Neural progenitor cell (in vitro differentiated cells): ENCODE data around the gene DHRS11. TPM values are rescaled to one million over a fixed set of nuclear protein-coding genes. Genes with fewer than 3 reads are reported as not detected.

ENCODE experiments used
- DNase-seq: peaks from one replicate; pipeline ENCODE4 v3.0.0-alpha.2; 2016; ENCODE audit warnings: low spot score
- H2AFZ ChIP-seq: fragments of 200-600 bp; sonication (generic); replicated peaks from 2 replicates; pipeline ENCODE4 v1.6.1; 2016; ENCODE audit warnings: antibody characterized with exemption
- H3F3A ChIP-seq: fragments of 200-600 bp; sonication (generic); 2 replicates; pipeline ENCODE4 v1.6.1; 2016; ENCODE audit warnings: antibody characterized with exemption, low read depth
- H3K27ac ChIP-seq: fragments of 200-600 bp; sonication (generic); 2 replicates; pipeline ENCODE4 v1.5.1; 2016; ENCODE audit warnings: mild to moderate bottlenecking
- H3K27me3 ChIP-seq: fragments of 200-600 bp; sonication (generic); 2 replicates; pipeline ENCODE4 v1.6.1; 2016; ENCODE audit warnings: mild to moderate bottlenecking, moderate library complexity
- H3K36me3 ChIP-seq: fragments of 200-600 bp; sonication (generic); 2 replicates; pipeline ENCODE4 v1.5.1; 2016
- H3K4me1 ChIP-seq: fragments of 200-600 bp; sonication (generic); 2 replicates; pipeline ENCODE4 v1.6.1; 2016; ENCODE audit warnings: mixed run types
- H3K4me2 ChIP-seq: fragments of 200-600 bp; sonication (generic); 2 replicates; pipeline ENCODE4 v1.6.1; 2016
- H3K4me3 ChIP-seq: fragments of 200-600 bp; sonication (generic); 2 replicates; pipeline ENCODE4 v1.5.1; 2016
- H3K79me2 ChIP-seq: fragments of 200-600 bp; sonication (generic); 2 replicates; pipeline ENCODE4 v1.6.1; 2016; ENCODE audit warnings: low read depth
- H3K9ac ChIP-seq: fragments of 200-600 bp; sonication (generic); 2 replicates; pipeline ENCODE4 v1.6.1; 2016
- H3K9me3 ChIP-seq: fragments of 200-600 bp; sonication (generic); 2 replicates; pipeline ENCODE4 v1.5.1; 2016; ENCODE audit warnings: low read depth
- H4K20me1 ChIP-seq: fragments of 200-600 bp; sonication (generic); 2 replicates; pipeline ENCODE4 v1.6.1; 2016; ENCODE audit warnings: low read depth
- H3K27ac Mint-ChIP-seq: 3 replicates; pipeline ENCODE4 v1.8.0; 2021; ENCODE audit warnings: mixed read lengths
- H3K27me3 Mint-ChIP-seq: 2 replicates; pipeline ENCODE4 v1.8.0; 2022; ENCODE audit warnings: low read depth, mild to moderate bottlenecking, inconsistent platforms, moderate library complexity, mixed read lengths; ENCODE audit not compliant: insufficient read depth
- H3K36me3 Mint-ChIP-seq: 3 replicates; pipeline ENCODE4 v1.8.0; 2021; ENCODE audit warnings: mixed read lengths
- H3K4me1 Mint-ChIP-seq: 3 replicates; pipeline ENCODE4 v1.8.0; 2021; ENCODE audit warnings: mixed read lengths
- H3K4me3 Mint-ChIP-seq: 3 replicates; pipeline ENCODE4 v1.8.0; 2021; ENCODE audit warnings: mild to moderate bottlenecking, moderate library complexity, mixed read lengths
- H3K9me3 Mint-ChIP-seq: 3 replicates; pipeline ENCODE4 v1.8.0; 2020; ENCODE audit warnings: mixed read lengths
- CTCF ChIP-seq: fragments of 200-600 bp; sonication (generic); IDR thresholded peaks from 2 replicates; pipeline ENCODE4 v1.5.1; 2017; ENCODE audit warnings: antibody characterized with exemption, mild to moderate bottlenecking
- EZH2 ChIP-seq: fragments of 200-600 bp; sonication (generic); IDR thresholded peaks from 2 replicates; pipeline ENCODE4 v1.6.1; 2017; ENCODE audit warnings: antibody characterized with exemption, mild to moderate bottlenecking, moderate library complexity
- EZH2phosphoT487 ChIP-seq: fragments of 200-600 bp; sonication (generic); IDR thresholded peaks from 2 replicates; pipeline ENCODE4 v1.6.1; 2017; ENCODE audit warnings: antibody characterized with exemption
- total RNA-seq: library from RNA; depleted of rRNA; stranded (reverse); fragments of >200 nt; gene quantifications from 2 replicates; pipeline ENCODE4 v1.2.3, GENCODE V29; 2015; ENCODE audit warnings: low replicate concordance

The DHRS11 gene
- total RNA-seq, 1 donor from 2014 or later: 14.4 TPM

DNA sequence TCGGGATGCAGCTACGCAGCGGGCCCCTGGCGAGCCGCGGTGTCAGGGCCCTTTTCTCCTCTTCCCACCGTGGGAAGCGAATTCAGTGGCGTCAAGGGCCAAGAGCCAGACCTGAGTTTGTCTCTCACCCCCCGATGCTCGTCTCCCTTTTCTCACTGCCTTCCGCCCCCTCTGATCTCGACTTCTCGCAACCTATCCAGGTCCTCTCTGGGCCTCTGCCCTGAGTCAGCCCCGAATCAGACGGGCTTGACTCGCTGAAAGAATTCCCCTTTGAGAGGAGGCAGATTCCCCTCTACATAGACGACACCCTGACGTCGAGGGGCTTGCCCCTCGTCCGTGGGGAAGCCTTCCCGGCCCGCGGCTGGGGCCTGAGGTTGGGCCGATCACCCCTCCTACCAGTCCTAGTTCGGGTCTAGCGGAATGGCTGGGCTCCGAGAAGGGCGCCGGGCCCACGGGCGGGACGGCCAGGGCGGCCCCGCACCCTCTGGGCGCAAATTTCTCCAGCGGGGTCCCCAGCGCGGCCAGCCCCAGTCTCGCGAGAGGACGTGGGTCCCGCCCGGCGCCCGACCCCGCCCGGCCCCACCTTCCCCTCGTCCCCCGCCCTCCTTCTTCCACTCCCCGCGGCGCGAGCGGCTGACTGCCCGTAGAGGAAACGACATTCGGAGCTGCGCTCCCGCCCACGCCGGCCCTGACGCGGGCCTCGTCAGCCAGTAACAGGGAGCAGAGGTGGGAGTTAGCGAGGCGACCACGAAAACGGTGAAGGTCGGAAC is 47.2 kb upstream of the DHRS11 start, which contains the start of gene GGNBP2:
Gene GGNBP2, plus strand, starts transcription at position 613 of the 770 bp plus-strand sequence. CDS start 806 bp downstream, outside the sequence.
- H3K4me1 Mint-ChIP-seq: peaks cover 22% of the 10 kb centered on the region
- Histone ChIP-seq H3K4me1 (peaks cover 16% of the 10 kb centered on the region), H3K27ac (peak within 1 kb of the TSS; percentile 88), H3K4me2 (peak within 1 kb of the TSS; percentile 92), H3K79me2 (peaks cover 60% of the 10 kb centered on the region), H3F3A (peaks cover 52% of the 10 kb centered on the region), H3K9ac (peak within 1 kb of the TSS; percentile 90), H3K9me3 (no peaks in the 10 kb centered on the region), H3K4me3 (peak within 1 kb of the TSS; percentile 83), H3K36me3 (peaks cover 2% of the 10 kb centered on the region), H2AFZ (peak within 1 kb of the TSS; percentile 77), H3K27me3 (no peaks in the 10 kb centered on the region), H4K20me1 (peaks cover 23% of the 10 kb centered on the region)
- H3K4me3 Mint-ChIP-seq: peak within 1 kb of the TSS; percentile 99
- H3K36me3 Mint-ChIP-seq: peaks cover 6% of the 10 kb centered on the region
- no peaks in the 10 kb centered on the region for H3K9me3 Mint-ChIP-seq
- H3K27me3 Mint-ChIP-seq: peaks cover 2% of the 10 kb centered on the region
- DNase-seq: peak; percentile 97
- peak within 1 kb of the TSS; percentile 94 for H3K27ac Mint-ChIP-seq
- TF ChIP-seq EZH2phosphoT487: no peak
- TF ChIP-seq EZH2: no peak

DNA sequence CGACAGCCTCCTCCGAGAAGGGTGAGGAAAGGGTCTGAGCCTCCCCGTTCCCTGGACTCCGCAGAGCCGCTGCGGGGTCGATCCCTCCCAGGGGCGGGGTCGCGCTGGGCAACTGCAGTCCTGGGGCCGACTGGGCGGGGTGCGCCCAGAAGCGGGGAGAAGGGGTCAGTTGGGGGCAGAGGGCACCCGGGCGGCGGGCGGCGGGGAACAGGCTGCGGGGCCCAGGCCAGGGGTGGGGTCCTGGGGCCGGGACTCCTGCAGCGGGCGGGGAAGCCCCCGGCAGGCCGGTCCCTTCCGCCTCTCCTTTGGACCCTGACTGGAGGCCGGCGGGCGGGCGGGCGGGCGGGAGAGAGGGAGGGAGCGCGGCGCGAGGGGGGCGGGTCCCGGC is 46.6 kb upstream of the DHRS11 start:
- H3F3A ChIP-seq: peaks cover 48% of the 10 kb centered on the region
- Mint-ChIP-seq H3K4me3 (peak overlapping the region; percentile 99), H3K4me1 (peaks cover 22% of the 10 kb centered on the region), H3K36me3 (peaks cover 2% of the 10 kb centered on the region), H3K27ac (peak overlapping the region; percentile 92), H3K27me3 (peaks cover 2% of the 10 kb centered on the region), H3K9me3 (no peaks in the 10 kb centered on the region)
- H3K36me3 ChIP-seq: peaks cover 2% of the 10 kb centered on the region
- no peaks in the 10 kb centered on the region for H3K9me3 ChIP-seq
- peak overlapping the region; percentile 77 for H2AFZ ChIP-seq
- peak overlapping the region; percentile 83 for H3K4me3 ChIP-seq
- peaks cover 65% of the 10 kb centered on the region for H3K79me2 ChIP-seq
- peak overlapping the region; percentile 72 for H3K4me2 ChIP-seq
- no peaks in the 10 kb centered on the region for H3K27me3 ChIP-seq
- TF ChIP-seq EZH2phosphoT487 (no peak), CTCF (no peak), EZH2 (no peak)
- peak overlapping the region; percentile 88 for H3K27ac ChIP-seq
- H3K4me1 ChIP-seq: peaks cover 16% of the 10 kb centered on the region
- DNase-seq: no peak
- H3K9ac ChIP-seq: peak overlapping the region; percentile 90
- peaks cover 28% of the 10 kb centered on the region for H4K20me1 ChIP-seq

DNA sequence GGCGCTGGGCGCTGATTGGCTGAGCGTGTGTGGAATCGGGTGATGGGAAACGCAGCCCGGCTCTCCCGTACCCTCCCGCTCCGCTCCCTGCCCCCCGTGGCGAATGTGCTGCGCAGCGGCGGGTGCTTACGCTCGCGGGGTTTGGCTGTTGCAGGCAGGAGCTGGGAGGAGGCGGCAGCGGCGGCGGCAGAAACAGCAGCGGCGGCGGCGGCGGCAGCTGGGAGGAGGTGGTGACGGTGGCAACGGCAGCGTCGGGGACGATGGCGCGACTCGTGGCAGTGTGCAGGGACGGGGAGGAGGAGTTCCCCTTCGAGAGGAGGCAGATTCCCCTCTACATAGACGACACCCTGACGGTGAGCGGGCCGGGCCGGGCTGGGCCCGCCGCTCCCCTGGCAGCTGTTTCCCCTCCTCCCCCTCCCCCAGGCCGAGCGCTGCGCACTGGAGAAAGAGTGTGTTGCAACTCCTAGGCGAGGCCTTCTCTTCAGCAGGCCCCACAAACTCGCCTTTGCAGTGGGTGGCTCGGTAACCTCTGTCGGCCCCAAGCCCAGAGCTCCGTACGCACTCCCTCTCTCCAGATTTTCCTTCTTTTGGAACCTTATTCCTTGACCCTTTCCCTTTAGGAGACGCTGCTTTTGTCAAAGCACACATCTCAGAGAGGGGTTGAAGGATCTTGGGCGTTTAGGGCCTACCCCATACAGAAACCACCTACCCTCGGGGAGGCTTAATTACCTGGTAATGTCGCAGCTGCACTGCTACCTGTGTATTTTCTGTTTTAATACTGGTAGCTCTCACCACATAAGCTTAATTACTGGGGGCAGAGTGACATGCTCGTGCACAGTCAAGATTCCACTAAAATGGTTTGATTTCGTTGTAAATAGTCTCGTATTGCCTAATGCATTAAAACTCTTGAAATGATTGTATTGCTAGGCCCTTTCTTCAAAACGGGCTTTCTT is 45.9 kb upstream of the DHRS11 start:
- Mint-ChIP-seq H3K9me3 (no peaks in the 10 kb centered on the region), H3K4me1 (peaks cover 22% of the 10 kb centered on the region), H3K27me3 (peaks cover 2% of the 10 kb centered on the region), H3K27ac (peak overlapping the region; percentile 94), H3K36me3 (no peaks in the 10 kb centered on the region), H3K4me3 (peak overlapping the region; percentile 99)
- Histone ChIP-seq H3K4me1 (peaks cover 16% of the 10 kb centered on the region), H3K79me2 (peaks cover 72% of the 10 kb centered on the region), H3K9ac (peak overlapping the region; percentile 80), H3K27ac (peak overlapping the region; percentile 72), H3K27me3 (no peaks in the 10 kb centered on the region), H3F3A (peaks cover 43% of the 10 kb centered on the region), H3K9me3 (no peaks in the 10 kb centered on the region), H3K4me3 (peak overlapping the region; percentile 83), H2AFZ (no peak overlapping the region), H3K36me3 (peaks cover 2% of the 10 kb centered on the region), H3K4me2 (peak overlapping the region; percentile 92), H4K20me1 (peaks cover 28% of the 10 kb centered on the region)
- TF ChIP-seq EZH2phosphoT487 (no peak), CTCF (peak; percentile 6), EZH2 (no peak)
- peak; percentile 100 for DNase-seq
